Mucosa of stomach (tissue), 1 donor: Measurements from ENCODE around the gene TLE3.
A peak's percentile ranks its signal among the peaks of the same experiment; 100 is the strongest.

Source experiments
- H3K27me3 ChIP-seq: one replicate; pipeline ENCODE4 v1.7.0; 2013; ENCODE audit warnings: mild to moderate bottlenecking, low read length; ENCODE audit not compliant: control insufficient read depth, insufficient read depth
- H3K36me3 ChIP-seq: one replicate; pipeline ENCODE4 v1.7.0; 2013; ENCODE audit warnings: low read length; ENCODE audit not compliant: control insufficient read depth, insufficient read depth
- H3K4me1 ChIP-seq: one replicate; pipeline ENCODE4 v1.7.0; 2013; ENCODE audit warnings: mild to moderate bottlenecking, low read length; ENCODE audit not compliant: control insufficient read depth, insufficient read depth
- H3K4me3 ChIP-seq: one replicate; pipeline ENCODE4 v1.7.0; 2013; ENCODE audit warnings: low read length
- H3K9ac ChIP-seq: one replicate; pipeline ENCODE4 v1.7.0; 2013; ENCODE audit warnings: mild to moderate bottlenecking, low read length, moderate library complexity
- H3K9me3 ChIP-seq: one replicate; pipeline ENCODE4 v1.7.0; 2013; ENCODE audit warnings: mild to moderate bottlenecking, low read length, moderate library complexity; ENCODE audit not compliant: control insufficient read depth
- donor health status: Pancreatic carcinoma.

Gene TLE3

GRCh38 chr15:70097321-70098152, at the start of gene TLE3:
TSS of gene TLE3 (minus strand) at chr15:70097917. CDS start at chr15:70096798, 1,119 bp downstream.
- H3K9ac ChIP-seq: peak within 1 kb of the TSS; percentile 81
- peaks cover 54% of the 10 kb centered on the region for H3K4me1 ChIP-seq
- no peaks in the 10 kb centered on the region for H3K36me3 ChIP-seq
- peak within 1 kb of the TSS; percentile 54 for H3K4me3 ChIP-seq
- H3K27me3 ChIP-seq: peaks cover 3% of the 10 kb centered on the region
- no peaks in the 10 kb centered on the region for H3K9me3 ChIP-seq

- Histone ChIP-seq H3K36me3 (no peaks in the 10 kb centered on the region), H3K9me3 (no peaks in the 10 kb centered on the region), H3K4me3 (no peak overlapping the region), H3K4me1 (no peaks in the 10 kb centered on the region), H3K9ac (no peak overlapping the region), H3K27me3 (no peaks in the 10 kb centered on the region)
These were observed 49.6 kb upstream of the TLE3 start for GRCh38 chr15:70147178-70147760.

GRCh38 chr15:70146771-70147170, 49.1 kb upstream of the TLE3 start:
- Histone ChIP-seq H3K9me3 (no peaks in the 10 kb centered on the region), H3K36me3 (no peaks in the 10 kb centered on the region), H3K4me1 (no peaks in the 10 kb centered on the region), H3K9ac (no peak overlapping the region), H3K4me3 (no peak overlapping the region), H3K27me3 (no peaks in the 10 kb centered on the region)

- H3K27me3 ChIP-seq: no peaks in the 10 kb centered on the region
- H3K4me1 ChIP-seq: peaks cover 5% of the 10 kb centered on the region
These were observed 48.4 kb upstream of the TLE3 start for GRCh38 chr15:70146162-70146561.

GRCh38 chr15:70145261-70145660, 47.5 kb upstream of the TLE3 start:
- H3K9ac ChIP-seq: no peak overlapping the region
- H3K4me1 ChIP-seq: peaks cover 14% of the 10 kb centered on the region
- no peak overlapping the region for H3K4me3 ChIP-seq
- H3K9me3 ChIP-seq: no peaks in the 10 kb centered on the region
- H3K36me3 ChIP-seq: no peaks in the 10 kb centered on the region
- no peaks in the 10 kb centered on the region for H3K27me3 ChIP-seq

More at GRCh38 chr15:70146162-70146561, 48.4 kb upstream of the TLE3 start:
- no peaks in the 10 kb centered on the region for H3K36me3 ChIP-seq
- H3K9me3 ChIP-seq: no peaks in the 10 kb centered on the region
- no peak overlapping the region for H3K4me3 ChIP-seq
- no peak overlapping the region for H3K9ac ChIP-seq

GRCh38 chr15:70142322-70143191, 44.8 kb upstream of the TLE3 start:
- no peak overlapping the region for H3K9ac ChIP-seq
- H3K4me3 ChIP-seq: no peak overlapping the region
- no peaks in the 10 kb centered on the region for H3K27me3 ChIP-seq
- H3K4me1 ChIP-seq: peaks cover 19% of the 10 kb centered on the region
- H3K9me3 ChIP-seq: no peaks in the 10 kb centered on the region
- no peaks in the 10 kb centered on the region for H3K36me3 ChIP-seq

- H3K9me3 ChIP-seq: no peaks in the 10 kb centered on the region
- H3K27me3 ChIP-seq: no peaks in the 10 kb centered on the region
- H3K4me3 ChIP-seq: no peak overlapping the region
- H3K9ac ChIP-seq: no peak overlapping the region
- H3K36me3 ChIP-seq: no peaks in the 10 kb centered on the region
- H3K4me1 ChIP-seq: peaks cover 19% of the 10 kb centered on the region
These were observed 44.3 kb upstream of the TLE3 start for GRCh38 chr15:70142072-70142321.

GRCh38 chr15:70141376-70142071, 43.8 kb upstream of the TLE3 start:
- Histone ChIP-seq H3K36me3 (no peaks in the 10 kb centered on the region), H3K4me3 (no peak overlapping the region), H3K4me1 (peaks cover 19% of the 10 kb centered on the region), H3K27me3 (no peaks in the 10 kb centered on the region), H3K9ac (no peak overlapping the region), H3K9me3 (no peaks in the 10 kb centered on the region)

- H3K9ac ChIP-seq: no peak overlapping the region
- no peak overlapping the region for H3K4me3 ChIP-seq
- H3K9me3 ChIP-seq: no peaks in the 10 kb centered on the region
- H3K4me1 ChIP-seq: peaks cover 19% of the 10 kb centered on the region
- H3K36me3 ChIP-seq: no peaks in the 10 kb centered on the region
- no peaks in the 10 kb centered on the region for H3K27me3 ChIP-seq
These were observed 43.0 kb upstream of the TLE3 start for GRCh38 chr15:70140543-70141375.

- Histone ChIP-seq H3K36me3 (no peaks in the 10 kb centered on the region), H3K27me3 (no peaks in the 10 kb centered on the region), H3K9me3 (no peaks in the 10 kb centered on the region)
These were observed 42.4 kb upstream of the TLE3 start for GRCh38 chr15:70140025-70140542.

GRCh38 chr15:70137967-70138366, 40.2 kb upstream of the TLE3 start:
- H3K4me3 ChIP-seq: no peak overlapping the region
- no peaks in the 10 kb centered on the region for H3K9me3 ChIP-seq
- H3K9ac ChIP-seq: no peak overlapping the region
- no peaks in the 10 kb centered on the region for H3K27me3 ChIP-seq
- no peaks in the 10 kb centered on the region for H3K36me3 ChIP-seq
- peaks cover 27% of the 10 kb centered on the region for H3K4me1 ChIP-seq

More at GRCh38 chr15:70140025-70140542, 42.4 kb upstream of the TLE3 start:
- H3K9ac ChIP-seq: no peak overlapping the region
- H3K4me1 ChIP-seq: peaks cover 19% of the 10 kb centered on the region
- no peak overlapping the region for H3K4me3 ChIP-seq
